Lung (tissue), 12 donors: ENCODE data around the gene CLEC4F. TPM values are rescaled to one million over a fixed set of nuclear protein-coding genes. Genes with fewer than 3 reads are reported as not detected.

ENCODE experiments used
- ATAC-seq: fragments of 200-7000 bp; cut with Tn5 transposase; one replicate; pipeline ENCODE4 v1.9.1; 2020; ENCODE audit warnings: moderate number of reproducible peaks; ENCODE audit not compliant: insufficient read depth, low FRiP score
- DNase-seq, 3 donors: peaks; one replicate each; pipeline ENCODE4 v3.0.0-alpha.2; 2013 to 2017
- H3K27ac ChIP-seq, 2 donors: one replicate each; pipeline ENCODE4 v1.5.1; 2013; ENCODE audit warnings: mild to moderate bottlenecking in 2 of 2, moderate library complexity in 2 of 2, control low read depth in 1 of 2, inconsistent platforms in 1 of 2, low read depth in 1 of 2, low read length in 1 of 2
- H3K27me3 ChIP-seq, 3 donors: one replicate each; pipeline ENCODE4 v1.5.1; 2013; ENCODE audit warnings: low read length in 2 of 3; ENCODE audit not compliant: control insufficient read depth in 3 of 3, insufficient read depth in 3 of 3
- H3K36me3 ChIP-seq, 4 donors: one replicate each; pipeline ENCODE4 v1.5.1; 2013; ENCODE audit warnings: low read length in 4 of 4, mild to moderate bottlenecking in 1 of 4, moderate library complexity in 1 of 4; ENCODE audit not compliant: control insufficient read depth in 4 of 4, insufficient read depth in 4 of 4
- H3K4me1 ChIP-seq, 5 donors: one replicate each; pipeline ENCODE4 v1.5.1; 2013; ENCODE audit warnings: low read length in 5 of 5, mild to moderate bottlenecking in 2 of 5, moderate library complexity in 1 of 5; ENCODE audit not compliant: control insufficient read depth in 5 of 5, insufficient read depth in 5 of 5
- H3K4me3 ChIP-seq: one replicate; pipeline ENCODE4 v1.5.1; 2013; ENCODE audit warnings: mild to moderate bottlenecking, control low read depth, moderate library complexity
- H3K9ac ChIP-seq, 2 donors: one replicate each; pipeline ENCODE4 v1.5.1; 2013; ENCODE audit warnings: low read length in 2 of 2, control low read depth in 1 of 2; ENCODE audit not compliant: insufficient read depth in 1 of 2
- H3K9me3 ChIP-seq, 4 donors: one replicate each; pipeline ENCODE4 v1.5.1; 2013; ENCODE audit warnings: low read length in 3 of 4, mild to moderate bottlenecking in 1 of 4, moderate library complexity in 1 of 4; ENCODE audit not compliant: control insufficient read depth in 4 of 4, insufficient read depth in 3 of 4
- CTCF ChIP-seq: IDR thresholded peaks from 2 replicates; pipeline ENCODE4 v1.5.1; 2012; ENCODE audit warnings: mild to moderate bottlenecking; ENCODE audit errors: control extremely low read depth, extremely low read depth
- WGBS, 2 donors: extraction: QIAGEN DNeasy Blood & Tissue Kit; methylation state at CpG; one replicate each; pipeline ENCODE4 v1.1.7; 2013; 5-methylcytosine and 5-hydroxymethylcytosine counted together
- polyA plus RNA-seq, 2 donors: library from polyadenylated mRNA; stranded (reverse); fragments of 200-250 nt; gene quantifications; one replicate each; pipeline ENCODE4 v1.2.1, GENCODE V29; 2013
- total RNA-seq, 2 donors: library from RNA; depleted of rRNA in 1 of 2; stranded (reverse); fragments of >200 nt in 1 of 2; gene quantifications; one replicate each; pipeline ENCODE4 v1.2.1, GENCODE V29; 2014 to 2021
- donor health status: control.
- donor health status: control.
- donor health status: Bipolar disorder and iron deficiency.
- donor health status: healthy.
- donor health status: DM: yes; HTN: yes; CAD: no.

Gene CLEC4F
- total and polyA plus RNA-seq, 4 donors: 0.31 to 0.58 (median 0.37) TPM

GRCh38 chr2:70807828-70808118 lies 12.6 kb downstream of the CLEC4F start:
- no peak for TF ChIP-seq CTCF
- no peak overlapping the region for H3K9ac ChIP-seq
- no peak for ATAC-seq
- H3K27me3 ChIP-seq: no peaks in the 10 kb centered on the region
- peaks cover 0 to 2% (median 0%) of the 10 kb centered on the region in 5 donors for H3K4me1 ChIP-seq
- DNase-seq: no peak
- WGBS, 2 donors: 90 to 93% methylated on average over 4 of the region's 4 CpGs
- H3K9me3 ChIP-seq: no peaks in the 10 kb centered on the region
- H3K27ac ChIP-seq: no peak overlapping the region
- no peak overlapping the region for H3K4me3 ChIP-seq
- no peaks in the 10 kb centered on the region for H3K36me3 ChIP-seq

- peaks cover 0 to 2% (median 0%) of the 10 kb centered on the region in 5 donors for H3K4me1 ChIP-seq
- WGBS, 2 donors: 80 to 86% methylated on average over 6 of the region's 6 CpGs
- H3K36me3 ChIP-seq: no peaks in the 10 kb centered on the region
- no peak overlapping the region for H3K27ac ChIP-seq
- no peak for TF ChIP-seq CTCF
- H3K9me3 ChIP-seq: no peaks in the 10 kb centered on the region
- H3K4me3 ChIP-seq: no peak overlapping the region
- no peak for DNase-seq
- no peaks in the 10 kb centered on the region for H3K27me3 ChIP-seq
- ATAC-seq: no peak
- H3K9ac ChIP-seq: no peak overlapping the region
These were observed 13.1 kb downstream of the CLEC4F start for GRCh38 chr2:70807102-70807827.

- Histone ChIP-seq H3K27me3 (peaks cover 0 to 2% (median 0%) of the 10 kb centered on the region in 3 donors), H3K36me3 (no peaks in the 10 kb centered on the region), H3K27ac (no peak overlapping the region), H3K4me3 (no peak overlapping the region), H3K9me3 (peaks cover 0 to 2% (median 0%) of the 10 kb centered on the region in 4 donors), H3K9ac (no peak overlapping the region), H3K4me1 (peaks cover 0 to 2% (median 0%) of the 10 kb centered on the region in 5 donors)
- DNase-seq: no peak
- ATAC-seq: no peak
- WGBS, 2 donors: 68 to 74% methylated on average over 6 of the region's 6 CpGs
- TF ChIP-seq CTCF: no peak
These were observed 13.8 kb downstream of the CLEC4F start for GRCh38 chr2:70806620-70807019.

GRCh38 chr2:70806013-70806412 lies 14.4 kb downstream of the CLEC4F start:
- TF ChIP-seq CTCF: no peak
- 55 to 75% methylated on average over 5 of the region's 5 CpGs for WGBS, 2 donors

More at GRCh38 chr2:70806013-70806412, 14.4 kb downstream of the CLEC4F start:
- Histone ChIP-seq H3K4me3 (no peak overlapping the region), H3K27me3 (peaks cover 0 to 2% (median 0%) of the 10 kb centered on the region in 3 donors), H3K9ac (no peak overlapping the region), H3K27ac (no peak overlapping the region), H3K9me3 (peaks cover 0 to 4% (median 0%) of the 10 kb centered on the region in 4 donors), H3K36me3 (no peaks in the 10 kb centered on the region), H3K4me1 (peaks cover 0 to 2% (median 0%) of the 10 kb centered on the region in 5 donors)
- ATAC-seq (no peak), DNase-seq (peak in 1 of 3 donors; percentile 51)
